ENCODE data around the gene VSTM5.
"Not testable (repeated sequence)": the region's sequence is repeated elsewhere in the genome, so short reads cannot be mapped to it uniquely, and the experiment has no call there.

VSTM5 gene

GRCh38 chr11:93850594-93851018 is at the start of gene VSTM5:
Gene VSTM5 (minus strand): TSS chr11:93850618. CDS start chr11:93850502, 116 bp downstream.
- DNase-seq (ENCODE audit: low read depth in 2 of 2) = no peak

- DNase-seq (ENCODE audit: low read depth in 2 of 2) = no peak
Observed at GRCh38 chr11:93895106-93895862, 44.9 kb upstream of the VSTM5 start.

GRCh38 chr11:93890391-93891051 is 40.1 kb upstream of the VSTM5 start:
- no peak for DNase-seq (ENCODE audit: low read depth in 2 of 2)

GRCh38 chr11:93887111-93887510 is 36.7 kb upstream of the VSTM5 start:
- no peak for DNase-seq (ENCODE audit: low read depth in 2 of 2)

- not testable (repeated sequence) for DNase-seq (ENCODE audit: low read depth in 2 of 2)
Observed at GRCh38 chr11:93879114-93879513, 28.7 kb upstream of the VSTM5 start.

- DNase-seq (ENCODE audit: low read depth in 2 of 2) = no peak
Observed at GRCh38 chr11:93875637-93876036, 25.2 kb upstream of the VSTM5 start.

GRCh38 chr11:93871526-93871925 is 21.1 kb upstream of the VSTM5 start:
- DNase-seq (ENCODE audit: low read depth in 2 of 2) = no peak

- no peak for DNase-seq (ENCODE audit: low read depth in 2 of 2)
Observed at GRCh38 chr11:93870616-93871015, 20.2 kb upstream of the VSTM5 start.

- no peak for DNase-seq (ENCODE audit: low read depth in 2 of 2)
Observed at GRCh38 chr11:93869830-93870229, 19.4 kb upstream of the VSTM5 start.

- not testable (repeated sequence) for DNase-seq (ENCODE audit: low read depth in 2 of 2)
Observed at GRCh38 chr11:93868404-93868803, 18.0 kb upstream of the VSTM5 start.

GRCh38 chr11:93861808-93862207 is 11.4 kb upstream of the VSTM5 start:
- no peak for DNase-seq (ENCODE audit: low read depth in 2 of 2)

- no peak for DNase-seq (ENCODE audit: low read depth in 2 of 2)
Observed at GRCh38 chr11:93858121-93858775, 7.8 kb upstream of the VSTM5 start.

- DNase-seq (ENCODE audit: low read depth in 2 of 2) = no peak
Observed at GRCh38 chr11:93857413-93858120, 7.1 kb upstream of the VSTM5 start.

GRCh38 chr11:93852242-93852641 is 1.8 kb upstream of the VSTM5 start:
- no peak for DNase-seq (ENCODE audit: low read depth in 2 of 2)

- no peak for DNase-seq (ENCODE audit: low read depth in 2 of 2)
Observed at GRCh38 chr11:93849751-93850593, 446 bp downstream of the VSTM5 start.

GRCh38 chr11:93849201-93849600 is 1.2 kb downstream of the VSTM5 start:
- DNase-seq (ENCODE audit: low read depth in 2 of 2) = no peak

- no peak for DNase-seq (ENCODE audit: low read depth in 2 of 2)
Observed at GRCh38 chr11:93846411-93846810, 4.0 kb downstream of the VSTM5 start.

GRCh38 chr11:93845181-93846092 is 5.0 kb downstream of the VSTM5 start:
- no peak for DNase-seq (ENCODE audit: low read depth in 2 of 2)

GRCh38 chr11:93844568-93844967 is 5.8 kb downstream of the VSTM5 start:
- DNase-seq (ENCODE audit: low read depth in 2 of 2) = no peak

GRCh38 chr11:93843906-93844305 is 6.5 kb downstream of the VSTM5 start:
- DNase-seq (ENCODE audit: low read depth in 2 of 2) = no peak
